K562 (cell line): ENCODE results near the gene NOTCH3. TPM values are rescaled to one million over a fixed set of nuclear protein-coding genes. Genes with fewer than 3 reads are reported as not detected.

ENCODE experiments used
- ATF7 ChIP-seq: fragments of 450-650 bp; IDR thresholded peaks from 2 replicates; pipeline ENCODE4 v1.7.1; 2014; ENCODE audit warnings: mild to moderate bottlenecking, moderate library complexity
- GATAD2A ChIP-seq: fragments of 450-650 bp; IDR thresholded peaks from 2 replicates; pipeline ENCODE4 v1.6.1; 2017
- HEY1 ChIP-seq: fragments of 250-450 bp; sonication (Bioruptor Pico); IDR thresholded peaks from 2 replicates; pipeline ENCODE4 v1.5.0; 2020; ENCODE audit warnings: mild to moderate bottlenecking, moderate library complexity, borderline replicate concordance
- L3MBTL2 ChIP-seq: fragments of 450-650 bp; IDR thresholded peaks from 2 replicates; pipeline ENCODE4 v1.6.1; 2016; ENCODE audit warnings: mild to moderate bottlenecking, moderate library complexity
- MAZ ChIP-seq, 2 experiments: fragments of 450-650 bp in 1 of 2; sonication (generic) in 1 of 2; formaldehyde crosslinking; IDR thresholded peaks in 1 of 2; conservative IDR thresholded peaks in 1 of 2; 2 replicates each; pipeline versions ENCODE4 v1.4.0 to v1.5.0; 2020; ENCODE audit warnings: mild to moderate bottlenecking in 1 of 2, missing genetic modification reagents in 1 of 2
- PHF20 ChIP-seq: fragments of 450-650 bp; IDR thresholded peaks from 2 replicates; pipeline ENCODE4 v1.6.1; 2018; ENCODE audit not compliant: partially characterized antibody
- POLR3G ChIP-seq: IDR thresholded peaks from 2 replicates; pipeline ENCODE4 v1.6.1; 2011; ENCODE audit not compliant: insufficient read length, insufficient replicate concordance; ENCODE audit errors: extremely low read depth
- SRSF1 ChIP-seq: fragments of 200-400 bp; formaldehyde crosslinking; IDR thresholded peaks from 2 replicates; pipeline ENCODE4 v1.6.1; 2017; ENCODE audit warnings: mild to moderate bottlenecking, low read depth, low read length, moderate library complexity
- STAG1 ChIP-seq: sonication (generic); formaldehyde crosslinking; IDR thresholded peaks from 2 replicates; pipeline ENCODE4 v1.5.0; 2020; ENCODE audit warnings: missing genetic modification reagents, borderline replicate concordance
- ZBTB26 ChIP-seq: fragments of 450-650 bp; formaldehyde crosslinking; IDR thresholded peaks from 2 replicates; pipeline ENCODE4 v1.4.0; 2022; ENCODE audit warnings: missing genetic modification characterization
- ZEB2 ChIP-seq: fragments of 450-650 bp; IDR thresholded peaks from 2 replicates; pipeline ENCODE4 v1.6.1; 2016
- ZNF23 ChIP-seq: fragments of 250-450 bp; sonication (Bioruptor Pico); IDR thresholded peaks from 2 replicates; pipeline ENCODE4 v1.4.0; 2020; ENCODE audit warnings: mild to moderate bottlenecking
- polyA plus RNA-seq, 8 experiments: library from polyadenylated mRNA; depleted of rRNA in 4 of 8; stranded (reverse) in 5 of 8; unstranded in 3 of 8; fragments of >200 nt; fragmentation: Nextera tagmentation in 2 of 8; fragmentation: Illumina TruSeq in 1 of 8; extraction: Ambion mirVana in 2 of 8; extraction: Trizol in 1 of 8; gene quantifications; 2 replicates each; pipeline versions ENCODE4 v1.2.1 to v1.2.3, GENCODE V29; 2011 to 2014; ENCODE audit warnings: inconsistent platforms in 1 of 8, missing spikeins in 1 of 8
- total RNA-seq, 7 experiments: library from RNA; depleted of rRNA in 6 of 7; stranded (reverse); fragments of >200 nt in 6 of 7; fragmentation: Illumina TruSeq in 2 of 7; extraction: Trizol in 2 of 7; gene quantifications; 2 replicates each; pipeline versions ENCODE4 v1.2.1 to v1.2.3, GENCODE V29; 2011 to 2021; ENCODE audit warnings: low replicate concordance in 1 of 7
- TF ChIP-seq, protein P1 (sequence below): fragments of 200-600 bp; sonication (generic); IDR thresholded peaks from one replicate; pipeline ENCODE4 v1.6.1; 2012; ENCODE audit warnings: mild to moderate bottlenecking, low read depth, low read length, inconsistent platforms
- TF ChIP-seq, protein P2 (sequence below): fragments of 450-650 bp; IDR thresholded peaks from 2 replicates; pipeline ENCODE4 v1.6.1; 2016; ENCODE audit warnings: missing biosample characterization, missing genetic modification characterization

Gene NOTCH3
- total and polyA plus RNA-seq, 9 of the 15 experiments (the other 6 are each of a cell fraction or from before 2014, with no cell fraction given) = under 0.01 to 1.2 (median 0.16) TPM

GRCh38 chr19:15180451-15181390, 20.1 kb downstream of the NOTCH3 start (continued):
- TF ChIP-seq, protein P1, sequence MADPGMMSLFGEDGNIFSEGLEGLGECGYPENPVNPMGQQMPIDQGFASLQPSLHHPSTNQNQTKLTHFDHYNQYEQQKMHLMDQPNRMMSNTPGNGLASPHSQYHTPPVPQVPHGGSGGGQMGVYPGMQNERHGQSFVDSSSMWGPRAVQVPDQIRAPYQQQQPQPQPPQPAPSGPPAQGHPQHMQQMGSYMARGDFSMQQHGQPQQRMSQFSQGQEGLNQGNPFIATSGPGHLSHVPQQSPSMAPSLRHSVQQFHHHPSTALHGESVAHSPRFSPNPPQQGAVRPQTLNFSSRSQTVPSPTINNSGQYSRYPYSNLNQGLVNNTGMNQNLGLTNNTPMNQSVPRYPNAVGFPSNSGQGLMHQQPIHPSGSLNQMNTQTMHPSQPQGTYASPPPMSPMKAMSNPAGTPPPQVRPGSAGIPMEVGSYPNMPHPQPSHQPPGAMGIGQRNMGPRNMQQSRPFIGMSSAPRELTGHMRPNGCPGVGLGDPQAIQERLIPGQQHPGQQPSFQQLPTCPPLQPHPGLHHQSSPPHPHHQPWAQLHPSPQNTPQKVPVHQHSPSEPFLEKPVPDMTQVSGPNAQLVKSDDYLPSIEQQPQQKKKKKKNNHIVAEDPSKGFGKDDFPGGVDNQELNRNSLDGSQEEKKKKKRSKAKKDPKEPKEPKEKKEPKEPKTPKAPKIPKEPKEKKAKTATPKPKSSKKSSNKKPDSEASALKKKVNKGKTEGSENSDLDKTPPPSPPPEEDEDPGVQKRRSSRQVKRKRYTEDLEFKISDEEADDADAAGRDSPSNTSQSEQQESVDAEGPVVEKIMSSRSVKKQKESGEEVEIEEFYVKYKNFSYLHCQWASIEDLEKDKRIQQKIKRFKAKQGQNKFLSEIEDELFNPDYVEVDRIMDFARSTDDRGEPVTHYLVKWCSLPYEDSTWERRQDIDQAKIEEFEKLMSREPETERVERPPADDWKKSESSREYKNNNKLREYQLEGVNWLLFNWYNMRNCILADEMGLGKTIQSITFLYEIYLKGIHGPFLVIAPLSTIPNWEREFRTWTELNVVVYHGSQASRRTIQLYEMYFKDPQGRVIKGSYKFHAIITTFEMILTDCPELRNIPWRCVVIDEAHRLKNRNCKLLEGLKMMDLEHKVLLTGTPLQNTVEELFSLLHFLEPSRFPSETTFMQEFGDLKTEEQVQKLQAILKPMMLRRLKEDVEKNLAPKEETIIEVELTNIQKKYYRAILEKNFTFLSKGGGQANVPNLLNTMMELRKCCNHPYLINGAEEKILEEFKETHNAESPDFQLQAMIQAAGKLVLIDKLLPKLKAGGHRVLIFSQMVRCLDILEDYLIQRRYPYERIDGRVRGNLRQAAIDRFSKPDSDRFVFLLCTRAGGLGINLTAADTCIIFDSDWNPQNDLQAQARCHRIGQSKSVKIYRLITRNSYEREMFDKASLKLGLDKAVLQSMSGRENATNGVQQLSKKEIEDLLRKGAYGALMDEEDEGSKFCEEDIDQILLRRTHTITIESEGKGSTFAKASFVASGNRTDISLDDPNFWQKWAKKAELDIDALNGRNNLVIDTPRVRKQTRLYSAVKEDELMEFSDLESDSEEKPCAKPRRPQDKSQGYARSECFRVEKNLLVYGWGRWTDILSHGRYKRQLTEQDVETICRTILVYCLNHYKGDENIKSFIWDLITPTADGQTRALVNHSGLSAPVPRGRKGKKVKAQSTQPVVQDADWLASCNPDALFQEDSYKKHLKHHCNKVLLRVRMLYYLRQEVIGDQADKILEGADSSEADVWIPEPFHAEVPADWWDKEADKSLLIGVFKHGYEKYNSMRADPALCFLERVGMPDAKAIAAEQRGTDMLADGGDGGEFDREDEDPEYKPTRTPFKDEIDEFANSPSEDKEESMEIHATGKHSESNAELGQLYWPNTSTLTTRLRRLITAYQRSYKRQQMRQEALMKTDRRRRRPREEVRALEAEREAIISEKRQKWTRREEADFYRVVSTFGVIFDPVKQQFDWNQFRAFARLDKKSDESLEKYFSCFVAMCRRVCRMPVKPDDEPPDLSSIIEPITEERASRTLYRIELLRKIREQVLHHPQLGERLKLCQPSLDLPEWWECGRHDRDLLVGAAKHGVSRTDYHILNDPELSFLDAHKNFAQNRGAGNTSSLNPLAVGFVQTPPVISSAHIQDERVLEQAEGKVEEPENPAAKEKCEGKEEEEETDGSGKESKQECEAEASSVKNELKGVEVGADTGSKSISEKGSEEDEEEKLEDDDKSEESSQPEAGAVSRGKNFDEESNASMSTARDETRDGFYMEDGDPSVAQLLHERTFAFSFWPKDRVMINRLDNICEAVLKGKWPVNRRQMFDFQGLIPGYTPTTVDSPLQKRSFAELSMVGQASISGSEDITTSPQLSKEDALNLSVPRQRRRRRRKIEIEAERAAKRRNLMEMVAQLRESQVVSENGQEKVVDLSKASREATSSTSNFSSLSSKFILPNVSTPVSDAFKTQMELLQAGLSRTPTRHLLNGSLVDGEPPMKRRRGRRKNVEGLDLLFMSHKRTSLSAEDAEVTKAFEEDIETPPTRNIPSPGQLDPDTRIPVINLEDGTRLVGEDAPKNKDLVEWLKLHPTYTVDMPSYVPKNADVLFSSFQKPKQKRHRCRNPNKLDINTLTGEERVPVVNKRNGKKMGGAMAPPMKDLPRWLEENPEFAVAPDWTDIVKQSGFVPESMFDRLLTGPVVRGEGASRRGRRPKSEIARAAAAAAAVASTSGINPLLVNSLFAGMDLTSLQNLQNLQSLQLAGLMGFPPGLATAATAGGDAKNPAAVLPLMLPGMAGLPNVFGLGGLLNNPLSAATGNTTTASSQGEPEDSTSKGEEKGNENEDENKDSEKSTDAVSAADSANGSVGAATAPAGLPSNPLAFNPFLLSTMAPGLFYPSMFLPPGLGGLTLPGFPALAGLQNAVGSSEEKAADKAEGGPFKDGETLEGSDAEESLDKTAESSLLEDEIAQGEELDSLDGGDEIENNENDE = no peak
- TF ChIP-seq POLR3G (no peak), GATAD2A (no peak), ZEB2 (0 out of 2 replicates have a peak, but pooled peaks have one; percentile 36), HEY1 (CRISPR knock-in tag) (no peak), STAG1 (CRISPR knock-in tag) (no peak), L3MBTL2 (peak; percentile 89), ATF7 (0 out of 2 replicates have a peak, but pooled peaks have one; percentile 33), PHF20 (peak; percentile 28), ZNF23 (no peak), MAZ (CRISPR knock-in tag; conservative IDR thresholded peaks at IDR 0.05 in 1 of 2, IDR thresholded peaks at IDR 0.05 in 1 of 2) (peak; percentile 66 to 70), SRSF1 (no peak), ZBTB26 (no peak)
- TF ChIP-seq, protein P2, sequence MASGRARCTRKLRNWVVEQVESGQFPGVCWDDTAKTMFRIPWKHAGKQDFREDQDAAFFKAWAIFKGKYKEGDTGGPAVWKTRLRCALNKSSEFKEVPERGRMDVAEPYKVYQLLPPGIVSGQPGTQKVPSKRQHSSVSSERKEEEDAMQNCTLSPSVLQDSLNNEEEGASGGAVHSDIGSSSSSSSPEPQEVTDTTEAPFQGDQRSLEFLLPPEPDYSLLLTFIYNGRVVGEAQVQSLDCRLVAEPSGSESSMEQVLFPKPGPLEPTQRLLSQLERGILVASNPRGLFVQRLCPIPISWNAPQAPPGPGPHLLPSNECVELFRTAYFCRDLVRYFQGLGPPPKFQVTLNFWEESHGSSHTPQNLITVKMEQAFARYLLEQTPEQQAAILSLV (tag) = no peak
